Keratinocyte (primary cell): Measurements from ENCODE around the gene STMN3. TPM values are rescaled to one million over a fixed set of nuclear protein-coding genes. Genes with fewer than 3 reads are reported as not detected.

Experiments used
- DNase-seq: peaks from one replicate; pipeline ENCODE4 v3.0.0-alpha.2; 2011; ENCODE audit warnings: low read depth, missing footprints, low spot score
- FAIRE-seq: peaks from 2 replicates; lab custom pipeline; 2011; peaks lifted over from hg19 to GRCh38; lab: Jason Lieb, UNC
- H2AFZ ChIP-seq: 2 replicates; pipeline ENCODE4 v1.6.0; 2012; ENCODE audit warnings: low read length, control low read depth, inconsistent platforms; ENCODE audit not compliant: control insufficient read depth
- H3K27ac ChIP-seq: 2 replicates; pipeline ENCODE4 v1.5.1; 2011; ENCODE audit warnings: low read length; ENCODE audit not compliant: control insufficient read depth, insufficient read depth
- H3K27me3 ChIP-seq: 3 replicates; pipeline ENCODE4 v1.6.0; 2011; ENCODE audit warnings: low read length; ENCODE audit not compliant: control insufficient read depth, insufficient read depth; ENCODE audit errors: extremely low read depth
- H3K36me3 ChIP-seq, 2 experiments: 2 replicates in 1 of 2; 3 replicates in 1 of 2; pipeline ENCODE4 v1.5.1; 2011; ENCODE audit warnings: low read length in 2 of 2, mild to moderate bottlenecking in 1 of 2; ENCODE audit not compliant: control insufficient read depth in 2 of 2, insufficient read depth in 2 of 2; ENCODE audit errors: extremely low read depth in 1 of 2
- H3K4me1 ChIP-seq: 3 replicates; pipeline ENCODE4 v1.5.1; 2011; ENCODE audit warnings: low read length; ENCODE audit not compliant: control insufficient read depth, insufficient read depth; ENCODE audit errors: extremely low read depth
- H3K4me2 ChIP-seq: 3 replicates; pipeline ENCODE4 v1.6.0; 2011; ENCODE audit warnings: low read depth, low read length; ENCODE audit not compliant: control insufficient read depth, insufficient read depth; ENCODE audit errors: extremely low read depth
- H3K4me3 ChIP-seq, 3 experiments: fragments of 200-600 bp in 1 of 3; sonication (generic) in 1 of 3; 2 replicates in 2 of 3; 3 replicates in 1 of 3; pipeline ENCODE4 v1.5.1; 2011 to 2016; ENCODE audit warnings: low read length in 3 of 3, mild to moderate bottlenecking in 3 of 3, control low read depth in 2 of 3, inconsistent platforms in 1 of 3, low read depth in 1 of 3, mixed read lengths in 1 of 3, mixed run types in 1 of 3, moderate library complexity in 1 of 3; ENCODE audit not compliant: control insufficient read depth in 2 of 3, insufficient read depth in 2 of 3; ENCODE audit errors: extremely low read depth in 1 of 3
- H3K79me2 ChIP-seq: 2 replicates; pipeline ENCODE4 v1.6.0; 2012; ENCODE audit warnings: low read length; ENCODE audit not compliant: control insufficient read depth, insufficient read depth
- H3K9ac ChIP-seq: 3 replicates; pipeline ENCODE4 v1.6.0; 2011; ENCODE audit warnings: low read length; ENCODE audit not compliant: control insufficient read depth, insufficient read depth; ENCODE audit errors: extremely low read depth
- H3K9me1 ChIP-seq: 3 replicates; pipeline ENCODE4 v1.6.0; 2011; ENCODE audit warnings: low read length; ENCODE audit not compliant: control insufficient read depth, insufficient read depth; ENCODE audit errors: extremely low read depth
- H3K9me3 ChIP-seq: 2 replicates; pipeline ENCODE4 v1.5.1; 2012; ENCODE audit warnings: low read depth, low read length; ENCODE audit not compliant: control insufficient read depth
- H4K20me1 ChIP-seq: 3 replicates; pipeline ENCODE4 v1.6.0; 2011; ENCODE audit warnings: low read length; ENCODE audit not compliant: control insufficient read depth, insufficient read depth; ENCODE audit errors: extremely low read depth
- EZH2 ChIP-seq: IDR thresholded peaks from one replicate; pipeline ENCODE4 v1.6.1; 2012; ENCODE audit warnings: inconsistent platforms, mild to moderate bottlenecking, low read length, moderate library complexity
- dilution Hi-C: fragments of 300-500 bp; cut with MboI; formaldehyde crosslinking; loops from one replicate; pipeline ENCODE4 v1.7.0; 2020; ENCODE audit warnings: low sequenced_read_pairs; ENCODE audit not compliant: extremely low pct_ligation_motif_present
- polyA plus RNA-seq, 5 experiments: library from polyadenylated mRNA; depleted of rRNA in 3 of 5; stranded (reverse) in 3 of 5; stranded (forward) in 1 of 5; unstranded in 1 of 5; fragments of >200 nt; gene quantifications; 1 replicate in 1 of 5; 2 replicates in 3 of 5; 3 replicates in 1 of 5; pipeline versions ENCODE4 v1.2.1 to v1.2.3, GENCODE V29; 2011 to 2012; ENCODE audit warnings: missing spikeins in 2 of 5, low read depth in 1 of 5, low replicate concordance in 1 of 5
- TF ChIP-seq, protein P1 (sequence below), 3 experiments: IDR thresholded peaks in 1 of 3; conservative IDR thresholded peaks in 1 of 3; optimal IDR thresholded peaks in 1 of 3; 2 replicates in 2 of 3; 3 replicates in 1 of 3; pipeline versions ENCODE3 to v1.5.1; 2011; ENCODE audit warnings: low read length in 3 of 3, mild to moderate bottlenecking in 3 of 3, moderate library complexity in 2 of 3, control low read depth in 1 of 3, inconsistent platforms in 1 of 3; ENCODE audit not compliant: insufficient read depth in 2 of 3; ENCODE audit errors: extremely low read depth in 1 of 3

The STMN3 gene
- polyA plus RNA-seq, 1 donor (not counting 4 experiments of a cell fraction or from before 2014, with no cell fraction given), result 12.0 TPM

DNA sequence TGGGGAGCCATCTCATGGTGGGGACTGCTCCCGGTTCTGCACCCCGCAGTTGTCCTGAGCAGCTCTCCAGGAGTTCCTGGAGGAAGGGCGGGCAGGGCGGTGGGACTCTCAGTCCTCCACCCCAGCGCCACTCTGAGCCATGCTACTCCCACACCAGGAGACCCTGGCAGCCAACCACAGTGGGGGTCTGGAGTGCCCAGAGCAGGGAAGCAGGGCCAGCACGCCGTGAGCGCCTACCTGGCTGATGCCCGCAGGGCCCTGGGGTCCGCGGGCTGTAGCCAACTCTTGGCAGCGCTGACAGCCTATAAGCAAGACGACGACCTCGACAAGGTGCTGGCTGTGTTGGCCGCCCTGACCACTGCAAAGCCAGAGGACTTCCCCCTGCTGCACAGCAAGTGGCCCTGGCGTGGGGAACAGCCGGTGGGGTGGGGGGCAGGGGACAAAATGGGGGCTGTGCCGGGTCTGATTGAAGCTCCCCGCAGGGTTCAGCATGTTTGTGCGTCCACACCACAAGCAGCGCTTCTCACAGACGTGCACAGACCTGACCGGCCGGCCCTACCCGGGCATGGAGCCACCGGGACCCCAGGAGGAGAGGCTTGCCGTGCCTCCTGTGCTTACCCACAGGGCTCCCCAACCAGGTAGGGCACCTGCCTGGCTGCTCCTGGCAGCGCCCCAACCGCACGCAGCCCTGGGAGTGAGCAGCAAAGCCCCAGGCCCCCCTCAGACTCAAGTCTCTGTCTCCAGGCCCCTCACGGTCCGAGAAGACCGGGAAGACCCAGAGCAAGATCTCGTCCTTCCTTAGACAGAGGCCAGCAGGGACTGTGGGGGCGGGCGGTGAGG is 41.6 kb upstream of the STMN3 start:
- H3K4me2 ChIP-seq, result peak overlapping the region; percentile 37
- H3K4me1 ChIP-seq, result peaks cover 55% of the 10 kb centered on the region
- no peaks in the 10 kb centered on the region for H3K9me3 ChIP-seq
- H3K4me3 ChIP-seq, result no peak overlapping the region
- H3K9ac ChIP-seq, result no peak overlapping the region
- DNase-seq (no peak), FAIRE-seq (no peak)
- H4K20me1 ChIP-seq, result no peaks in the 10 kb centered on the region
- H2AFZ ChIP-seq, result no peak overlapping the region
- peaks cover 0 to 8% of the 10 kb centered on the region in 2 experiments for H3K36me3 ChIP-seq
- no peaks in the 10 kb centered on the region for H3K27me3 ChIP-seq
- no peaks in the 10 kb centered on the region for H3K9me1 ChIP-seq
- dilution Hi-C loops, result no loop called here
- no peak overlapping the region for H3K27ac ChIP-seq
- no peak for TF ChIP-seq EZH2
- TF ChIP-seq, protein P1, sequence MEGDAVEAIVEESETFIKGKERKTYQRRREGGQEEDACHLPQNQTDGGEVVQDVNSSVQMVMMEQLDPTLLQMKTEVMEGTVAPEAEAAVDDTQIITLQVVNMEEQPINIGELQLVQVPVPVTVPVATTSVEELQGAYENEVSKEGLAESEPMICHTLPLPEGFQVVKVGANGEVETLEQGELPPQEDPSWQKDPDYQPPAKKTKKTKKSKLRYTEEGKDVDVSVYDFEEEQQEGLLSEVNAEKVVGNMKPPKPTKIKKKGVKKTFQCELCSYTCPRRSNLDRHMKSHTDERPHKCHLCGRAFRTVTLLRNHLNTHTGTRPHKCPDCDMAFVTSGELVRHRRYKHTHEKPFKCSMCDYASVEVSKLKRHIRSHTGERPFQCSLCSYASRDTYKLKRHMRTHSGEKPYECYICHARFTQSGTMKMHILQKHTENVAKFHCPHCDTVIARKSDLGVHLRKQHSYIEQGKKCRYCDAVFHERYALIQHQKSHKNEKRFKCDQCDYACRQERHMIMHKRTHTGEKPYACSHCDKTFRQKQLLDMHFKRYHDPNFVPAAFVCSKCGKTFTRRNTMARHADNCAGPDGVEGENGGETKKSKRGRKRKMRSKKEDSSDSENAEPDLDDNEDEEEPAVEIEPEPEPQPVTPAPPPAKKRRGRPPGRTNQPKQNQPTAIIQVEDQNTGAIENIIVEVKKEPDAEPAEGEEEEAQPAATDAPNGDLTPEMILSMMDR (optimal IDR thresholded peaks at IDR 0.05 in 1 of 3, IDR thresholded peaks at IDR 0.05 in 1 of 3, conservative IDR thresholded peaks at IDR 0.05 in 1 of 3; ENCODE audit: extremely low read depth in 1 of 3, insufficient read depth in 2 of 3, low read length in 3 of 3), result no peak
- peaks cover 16% of the 10 kb centered on the region for H3K79me2 ChIP-seq

DNA sequence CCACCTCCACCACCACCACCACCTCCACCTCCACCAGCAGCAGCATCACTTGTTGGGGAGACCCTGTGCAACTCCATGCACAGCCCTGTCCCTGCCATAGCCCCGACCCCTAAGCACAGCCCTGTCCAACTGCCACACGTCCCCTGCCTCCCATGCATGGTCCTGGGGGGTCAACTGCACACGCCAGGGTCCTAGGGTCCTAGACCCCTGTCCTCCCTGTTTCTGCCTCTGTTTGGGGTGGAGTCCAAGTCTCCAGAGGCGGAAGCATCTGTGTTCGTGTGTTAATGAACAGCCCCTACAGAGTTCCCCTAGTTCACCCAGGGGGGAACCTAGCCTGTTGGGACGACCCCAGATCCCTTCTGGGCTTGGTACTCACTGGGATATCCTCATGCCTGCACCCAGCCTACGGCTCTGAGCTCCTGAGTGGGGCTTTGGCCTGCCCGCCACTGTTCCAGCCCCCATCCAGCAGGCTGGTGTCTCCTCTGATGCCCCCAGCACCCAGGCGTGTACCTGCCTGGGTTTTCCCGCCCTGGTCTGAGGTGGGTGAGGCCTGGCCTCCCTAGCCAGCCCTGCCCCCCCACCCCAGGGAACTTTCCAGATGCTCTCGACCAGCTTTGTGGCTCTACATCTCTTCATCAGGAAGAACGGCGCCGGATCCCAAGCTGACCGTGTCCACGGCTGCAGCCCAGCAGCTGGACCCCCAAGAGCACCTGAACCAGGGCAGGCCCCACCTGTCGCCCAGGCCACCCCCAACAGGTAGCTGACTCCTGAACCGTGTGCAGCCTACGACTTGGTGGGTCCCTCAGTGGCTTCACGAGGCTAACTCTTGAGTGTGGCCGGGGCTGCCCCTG is 40.7 kb upstream of the STMN3 start:
- Histone ChIP-seq H3K9ac (no peak overlapping the region), H3K27me3 (no peaks in the 10 kb centered on the region), H4K20me1 (no peaks in the 10 kb centered on the region), H3K9me1 (no peaks in the 10 kb centered on the region), H3K4me1 (peaks cover 46% of the 10 kb centered on the region), H3K79me2 (peaks cover 16% of the 10 kb centered on the region), H3K4me3 (no peak overlapping the region), H2AFZ (no peak overlapping the region), H3K27ac (no peak overlapping the region), H3K4me2 (no peak overlapping the region), H3K36me3 (peaks cover 0 to 8% of the 10 kb centered on the region in 2 experiments), H3K9me3 (no peaks in the 10 kb centered on the region)
- no peak for TF ChIP-seq EZH2
- TF ChIP-seq, protein P1 (optimal IDR thresholded peaks at IDR 0.05 in 1 of 3, IDR thresholded peaks at IDR 0.05 in 1 of 3, conservative IDR thresholded peaks at IDR 0.05 in 1 of 3; ENCODE audit: extremely low read depth in 1 of 3, insufficient read depth in 2 of 3, low read length in 3 of 3), result no peak
- DNase-seq (no peak), FAIRE-seq (no peak)
- dilution Hi-C loops, result no loop called here
